ENCODE data around the gene MYMX.

- no peak for TF ChIP-seq CTCF (IDR thresholded peaks at IDR 0.05)
- no peak for TF ChIP-seq EP300 (IDR thresholded peaks at IDR 0.05)
- TF ChIP-seq POLR2A (IDR thresholded peaks at IDR 0.05) = no peak
These were observed 14.3 kb upstream of the MYMX start for GRCh38 chr6:44202332-44202971.

All from tibial nerve (tissue), 4 donors.